ENCODE results near the gene XRCC4.

Gene XRCC4

DNA sequence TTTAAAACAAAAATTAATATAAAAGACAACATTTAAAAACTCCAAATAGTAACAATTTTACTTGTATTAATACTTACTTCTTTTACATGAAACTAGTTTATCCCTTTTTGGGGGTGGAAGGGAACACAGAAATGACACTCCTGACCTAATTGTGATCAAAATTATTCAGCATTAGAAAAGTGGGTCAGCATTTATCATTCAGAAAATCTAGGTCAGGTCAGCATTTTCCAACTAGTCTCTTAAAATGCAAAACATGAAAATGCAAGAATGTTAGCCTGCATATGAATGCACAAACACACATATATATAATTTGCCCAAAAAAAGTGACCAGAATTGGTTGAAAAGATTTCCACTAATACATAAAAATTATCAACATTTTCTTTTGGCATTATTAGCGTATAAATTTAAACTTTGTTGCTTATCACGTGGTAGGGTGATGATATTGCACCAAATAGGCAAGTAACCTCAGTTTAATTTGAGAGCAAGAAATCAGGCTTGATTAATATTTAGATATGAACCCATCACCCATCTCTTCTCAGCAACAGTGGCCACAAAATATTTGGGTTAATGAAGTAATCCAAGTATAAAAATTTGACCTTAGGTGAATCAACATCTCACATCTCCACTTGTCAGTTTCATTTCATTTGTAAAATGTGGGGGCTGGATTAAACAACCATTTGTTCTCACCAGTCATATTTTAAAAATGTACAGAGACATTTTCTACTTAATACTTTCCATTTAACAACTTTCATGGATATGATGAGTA lies 5.9 kb upstream of the XRCC4 start:
- DNase-seq = no peak

- peak; percentile 14 to 25 for DNase-seq
These were observed 4.4 kb upstream of the XRCC4 start for GRCh38 chr5:83072966-83073365.

- DNase-seq = peak; percentile 35 to 42
These were observed 415 bp downstream of the XRCC4 start for GRCh38 chr5:83077662-83078261.

DNA sequence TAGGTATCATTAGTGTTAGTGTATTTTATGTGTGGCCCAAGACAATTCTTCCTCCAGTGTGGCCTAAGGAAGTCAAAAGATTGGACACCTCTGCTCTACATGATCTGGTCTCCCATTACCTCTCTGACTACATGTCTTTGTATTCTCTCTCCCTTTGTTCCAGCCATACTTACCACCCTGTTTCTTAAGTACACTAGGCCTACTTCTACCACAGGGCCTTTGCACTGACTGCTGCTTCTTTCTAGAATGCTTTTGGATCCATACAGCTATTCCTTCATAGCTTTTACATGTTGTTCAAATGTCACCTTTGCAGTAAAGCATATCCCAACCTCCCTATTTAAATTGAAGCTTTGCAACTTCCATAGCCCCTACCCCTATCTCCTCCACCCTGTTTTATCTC lies 5.4 kb downstream of the XRCC4 start:
- DNase-seq = no peak

GRCh38 chr5:83084336-83084735 lies 7.0 kb downstream of the XRCC4 start:
- DNase-seq = no peak

GRCh38 chr5:83085106-83085505 lies 7.8 kb downstream of the XRCC4 start:
- no peak for DNase-seq

DNA sequence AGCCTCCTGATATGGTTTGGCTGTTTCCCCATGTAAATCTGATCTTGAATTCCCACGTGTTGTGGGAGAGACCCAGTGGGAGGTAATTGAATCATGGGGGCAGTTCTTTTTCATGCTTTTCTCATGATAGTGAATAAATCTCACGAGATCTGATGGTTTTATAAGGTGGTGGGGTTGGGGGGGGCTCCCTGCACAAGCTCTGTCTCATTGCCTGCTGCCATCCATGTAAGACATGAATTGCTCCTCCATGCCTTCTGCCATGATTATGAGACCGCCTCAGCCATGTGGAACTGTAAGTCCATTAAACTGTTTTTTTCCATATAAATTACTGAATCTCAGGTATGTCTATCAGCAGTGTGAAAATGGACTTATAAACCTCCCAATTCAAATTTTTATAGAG lies 12.8 kb downstream of the XRCC4 start:
- DNase-seq = no peak

DNA sequence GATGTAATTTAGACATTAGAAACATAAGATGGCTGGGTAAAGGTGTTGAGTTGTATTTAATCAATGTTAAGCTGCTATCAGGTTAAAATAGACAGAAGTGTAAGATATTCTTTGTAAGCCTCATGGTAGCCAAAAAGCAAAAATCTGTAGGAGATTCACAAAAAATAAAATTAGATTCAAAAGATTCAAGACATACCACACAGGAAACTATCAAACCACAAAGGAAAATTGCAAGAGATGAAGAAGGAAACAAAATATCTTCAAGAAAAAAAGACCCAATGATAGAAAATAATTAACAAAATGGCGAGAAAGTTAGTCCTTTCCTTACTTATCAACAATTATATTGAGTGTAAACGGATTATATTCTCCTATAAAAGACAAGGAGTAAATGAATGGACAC lies 15.3 kb downstream of the XRCC4 start:
- no peak for DNase-seq

DNA sequence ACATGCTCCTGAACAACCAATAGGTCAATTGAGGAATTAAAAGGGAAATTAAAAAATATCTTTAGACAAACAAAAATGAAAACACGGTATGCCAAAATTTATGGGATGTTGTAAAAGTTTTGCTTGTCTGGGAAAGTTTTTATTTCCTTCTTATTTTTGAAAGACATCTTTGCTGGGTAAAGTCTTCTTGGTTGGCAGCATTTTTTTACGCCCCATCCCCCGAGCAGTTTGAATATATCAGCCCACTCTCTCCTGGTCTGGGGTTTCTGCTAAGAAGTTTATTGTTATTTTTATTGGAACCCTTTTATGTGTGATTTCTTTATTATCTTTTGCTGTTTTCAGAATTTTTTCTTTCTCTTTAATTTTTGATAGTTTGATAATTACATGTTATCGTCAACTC lies 16.3 kb downstream of the XRCC4 start:
- DNase-seq = no peak

GRCh38 chr5:83095163-83095956 lies 18.0 kb downstream of the XRCC4 start:
- no peak for DNase-seq

- DNase-seq = peak; percentile 11 to 43
These were observed 18.7 kb downstream of the XRCC4 start for GRCh38 chr5:83095957-83096539.

DNA sequence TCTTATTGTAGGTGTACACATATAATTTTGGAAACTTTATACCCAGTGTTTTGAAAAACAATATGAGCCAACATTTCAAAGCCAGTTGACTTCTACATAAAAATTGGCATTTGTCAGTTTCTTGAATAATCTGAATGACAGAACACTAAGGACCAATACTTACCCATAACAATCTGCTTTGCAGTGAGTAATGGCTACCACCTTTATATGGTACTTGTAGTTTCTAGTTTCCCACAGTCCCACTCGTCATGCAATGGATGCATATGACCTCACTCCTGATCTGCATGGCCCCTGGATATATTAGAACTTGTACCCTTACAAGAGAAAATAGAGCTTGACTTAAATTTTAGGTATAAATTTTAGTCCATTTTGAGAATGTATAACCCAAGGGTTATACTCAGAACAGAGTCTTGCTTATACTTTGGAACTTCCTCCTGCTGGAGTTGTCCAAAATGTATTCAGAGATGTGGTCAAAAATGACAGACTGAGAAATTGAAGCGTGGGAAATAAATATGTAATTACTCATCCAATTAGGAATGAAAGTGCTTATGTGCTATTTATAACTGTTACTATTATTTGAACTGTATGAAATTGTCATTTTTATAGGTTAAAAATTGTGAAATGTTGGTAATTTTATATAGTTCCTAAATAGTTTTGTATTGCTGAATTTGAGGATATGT lies 19.5 kb downstream of the XRCC4 start:
- no peak for DNase-seq

- no peak for DNase-seq
These were observed 20.4 kb downstream of the XRCC4 start for GRCh38 chr5:83097689-83098231.

- no peak for DNase-seq
These were observed 21.7 kb downstream of the XRCC4 start for GRCh38 chr5:83099001-83099400.

- DNase-seq = no peak
These were observed 22.1 kb downstream of the XRCC4 start for GRCh38 chr5:83099445-83099844.

DNA sequence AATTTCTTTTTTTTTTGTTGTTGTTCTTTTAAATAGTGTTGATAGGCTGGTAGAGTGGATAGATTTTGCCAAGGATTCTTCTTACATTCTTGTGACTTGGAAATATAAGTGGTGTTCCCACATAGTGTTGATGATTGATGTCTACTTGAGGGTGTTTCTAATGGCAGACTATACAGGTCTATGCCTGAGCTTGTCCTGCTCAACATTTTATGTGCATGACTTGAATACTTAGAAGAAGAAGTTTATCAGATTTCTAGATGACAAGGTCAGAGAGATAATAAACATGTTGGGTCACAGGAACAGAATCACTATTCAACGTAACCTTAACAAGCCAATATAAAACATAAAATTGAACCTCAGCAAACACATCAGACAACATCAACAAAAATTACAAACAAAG lies 24.2 kb downstream of the XRCC4 start:
- no peak for DNase-seq

GRCh38 chr5:83102364-83102980 lies 25.1 kb downstream of the XRCC4 start:
- no peak for DNase-seq

GRCh38 chr5:83104021-83104420 lies 26.7 kb downstream of the XRCC4 start:
- DNase-seq = no peak

- no peak for DNase-seq
These were observed 30.5 kb downstream of the XRCC4 start for GRCh38 chr5:83107692-83108420.

GRCh38 chr5:83109380-83109779 lies 32.0 kb downstream of the XRCC4 start:
- DNase-seq = no peak

DNA sequence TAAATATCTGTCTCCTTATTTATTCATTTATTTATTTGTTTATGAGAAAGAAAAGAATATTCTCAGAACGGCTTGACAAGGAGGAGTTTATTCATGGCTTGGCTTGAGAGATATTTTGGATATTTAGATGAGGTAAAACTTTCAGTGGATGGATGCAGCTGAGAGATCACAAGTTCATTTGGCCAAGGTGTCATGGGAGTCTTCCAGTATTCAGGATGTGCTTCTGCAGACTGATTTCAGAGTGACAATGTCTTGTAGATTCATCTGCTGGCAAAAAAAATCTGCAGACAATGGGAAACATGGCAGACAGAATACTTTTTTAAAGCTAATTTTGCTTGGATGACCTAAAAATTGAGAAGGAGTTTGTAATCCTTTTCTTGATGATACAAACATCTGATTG lies 38.5 kb downstream of the XRCC4 start:
- DNase-seq = no peak

Measured in inflammatory macrophage (primary cell).